Activated CD8-positive, alpha-beta memory T cell treated with anti-CD3 and anti-CD28 coated beads, Interleukin-2, amount 50 U/mL, for 24 hours (primary cell): ENCODE results near the gene TMEM131L.

ENCODE experiments used
- DNase-seq: peaks from one replicate; pipeline ENCODE4 v3.0.0-alpha.2; 2020; ENCODE audit errors: extremely low read depth

Gene TMEM131L

GRCh38 chr4:153520801-153521329 lies 54.7 kb downstream of the TMEM131L start:
- DNase-seq, result no peak

- no peak for DNase-seq
Observed at GRCh38 chr4:153521478-153521877, 55.3 kb downstream of the TMEM131L start.

GRCh38 chr4:153521999-153522801 lies 56.0 kb downstream of the TMEM131L start:
- no peak for DNase-seq

GRCh38 chr4:153522802-153523094 lies 56.6 kb downstream of the TMEM131L start:
- DNase-seq, result no peak

GRCh38 chr4:153523164-153523796 lies 57.1 kb downstream of the TMEM131L start:
- no peak for DNase-seq

GRCh38 chr4:153523941-153524386 lies 57.8 kb downstream of the TMEM131L start:
- DNase-seq, result no peak

- DNase-seq, result no peak
Observed at GRCh38 chr4:153524682-153525081, 58.5 kb downstream of the TMEM131L start.

GRCh38 chr4:153527690-153528089 lies 61.5 kb downstream of the TMEM131L start:
- no peak for DNase-seq

- no peak for DNase-seq
Observed at GRCh38 chr4:153528705-153529485, 62.7 kb downstream of the TMEM131L start.

- no peak for DNase-seq
Observed at GRCh38 chr4:153529646-153530045, 63.5 kb downstream of the TMEM131L start.

GRCh38 chr4:153530284-153530999 lies 64.3 kb downstream of the TMEM131L start:
- no peak for DNase-seq

GRCh38 chr4:153531000-153531358 lies 64.8 kb downstream of the TMEM131L start:
- no peak for DNase-seq

- DNase-seq, result no peak
Observed at GRCh38 chr4:153531976-153532626, 65.9 kb downstream of the TMEM131L start.

- no peak for DNase-seq
Observed at GRCh38 chr4:153532636-153533035, 66.5 kb downstream of the TMEM131L start.

- DNase-seq, result no peak
Observed at GRCh38 chr4:153533387-153533786, 67.2 kb downstream of the TMEM131L start.

GRCh38 chr4:153534792-153535629 lies 68.9 kb downstream of the TMEM131L start:
- no peak for DNase-seq

- DNase-seq, result no peak
Observed at GRCh38 chr4:153535772-153536513, 69.8 kb downstream of the TMEM131L start.

- no peak for DNase-seq
Observed at GRCh38 chr4:153537493-153537960, 71.4 kb downstream of the TMEM131L start.
